Endothelial cell (in vitro differentiated cells): ENCODE data around the gene GRAMD1A. TPM values are rescaled to one million over a fixed set of nuclear protein-coding genes. Genes with fewer than 3 reads are reported as not detected.

Experiments used
- DNase-seq: peaks from one replicate; pipeline ENCODE4 v3.0.0; 2021; ENCODE audit warnings: low spot score
- H3K27ac Mint-ChIP-seq: one replicate; pipeline ENCODE4 v1.8.0; 2021; ENCODE audit warnings: mixed read lengths, inconsistent platforms; ENCODE audit not compliant: unreplicated experiment
- H3K27me3 Mint-ChIP-seq: one replicate; pipeline ENCODE4 v1.8.0; 2021; ENCODE audit warnings: mild to moderate bottlenecking, moderate library complexity, mixed read lengths, inconsistent platforms; ENCODE audit not compliant: unreplicated experiment
- H3K36me3 Mint-ChIP-seq: one replicate; pipeline ENCODE4 v1.8.0; 2021; ENCODE audit warnings: mild to moderate bottlenecking, low read depth, mixed read lengths, inconsistent platforms; ENCODE audit not compliant: unreplicated experiment
- H3K4me1 Mint-ChIP-seq: one replicate; pipeline ENCODE4 v1.8.0; 2021; ENCODE audit warnings: mild to moderate bottlenecking, mixed read lengths, inconsistent platforms; ENCODE audit not compliant: unreplicated experiment
- H3K4me3 Mint-ChIP-seq: one replicate; pipeline ENCODE4 v1.8.0; 2021; ENCODE audit warnings: mild to moderate bottlenecking, mixed read lengths, inconsistent platforms; ENCODE audit not compliant: unreplicated experiment
- H3K9me3 Mint-ChIP-seq: one replicate; pipeline ENCODE4 v1.8.0; 2021; ENCODE audit warnings: mixed read lengths, inconsistent platforms; ENCODE audit not compliant: unreplicated experiment
- CTCF ChIP-seq: fragments of 200-600 bp; sonication (generic); IDR thresholded peaks from one replicate; pipeline ENCODE4 v1.5.0; 2021; ENCODE audit warnings: antibody characterized with exemption; ENCODE audit not compliant: unreplicated experiment
- total RNA-seq: library from RNA; stranded (reverse); fragmentation: NEBNext Ultra II Directional; extraction: Animal tissue kit (Norgen Biotek cat#: 25700); gene quantifications from one replicate; pipeline ENCODE4 v1.2.1, GENCODE V29; 2021; ENCODE audit not compliant: unreplicated experiment

The GRAMD1A gene
- total RNA-seq, 1 donor from 2014 or later, result 156 TPM

- peaks cover 1% of the 10 kb centered on the region for H3K27me3 Mint-ChIP-seq
- DNase-seq, result no peak
- no peak overlapping the region for H3K27ac Mint-ChIP-seq
- H3K36me3 Mint-ChIP-seq, result no peaks in the 10 kb centered on the region
- no peak for TF ChIP-seq CTCF
- H3K9me3 Mint-ChIP-seq, result no peaks in the 10 kb centered on the region
- H3K4me3 Mint-ChIP-seq, result no peak overlapping the region
- H3K4me1 Mint-ChIP-seq, result peaks cover 3% of the 10 kb centered on the region
Measured at GRCh38 chr19:35059799-35060091, 59.6 kb downstream of the GRAMD1A start.

GRCh38 chr19:35060160-35060855 lies 60.2 kb downstream of the GRAMD1A start:
- Mint-ChIP-seq H3K4me3 (no peak overlapping the region), H3K27me3 (peaks cover 3% of the 10 kb centered on the region), H3K9me3 (no peaks in the 10 kb centered on the region), H3K27ac (no peak overlapping the region), H3K4me1 (peaks cover 3% of the 10 kb centered on the region), H3K36me3 (no peaks in the 10 kb centered on the region)
- no peak for TF ChIP-seq CTCF
- DNase-seq, result no peak

- Mint-ChIP-seq H3K9me3 (no peaks in the 10 kb centered on the region), H3K27me3 (peaks cover 2% of the 10 kb centered on the region), H3K4me3 (no peak overlapping the region), H3K4me1 (no peaks in the 10 kb centered on the region), H3K36me3 (no peaks in the 10 kb centered on the region), H3K27ac (no peak overlapping the region)
- no peak for TF ChIP-seq CTCF
- DNase-seq, result no peak
Measured at GRCh38 chr19:35061583-35062373, 61.7 kb downstream of the GRAMD1A start.

- H3K4me1 Mint-ChIP-seq, result no peaks in the 10 kb centered on the region
- TF ChIP-seq CTCF, result no peak
- H3K9me3 Mint-ChIP-seq, result no peaks in the 10 kb centered on the region
- peaks cover 5% of the 10 kb centered on the region for H3K27me3 Mint-ChIP-seq
- H3K36me3 Mint-ChIP-seq, result no peaks in the 10 kb centered on the region
- no peak for DNase-seq
- H3K4me3 Mint-ChIP-seq, result no peak overlapping the region
- H3K27ac Mint-ChIP-seq, result no peak overlapping the region
Measured at GRCh38 chr19:35062942-35063341, 62.8 kb downstream of the GRAMD1A start.
